BE2C (cell line): ENCODE measurements around the gene TARDBP.
"Not testable (repeated sequence)": the region's sequence is repeated elsewhere in the genome, so short reads cannot be mapped to it uniquely, and the experiment has no call there.

Experiments
- DNase-seq: peaks from one replicate; pipeline ENCODE4 v3.0.0-alpha.2; 2020
- H3K27me3 ChIP-seq: fragments of 250-450 bp; sonication (Bioruptor Pico); 2 replicates; pipeline ENCODE4 v1.5.1; 2020; ENCODE audit warnings: mild to moderate bottlenecking
- H3K36me3 ChIP-seq: fragments of 250-450 bp; sonication (Bioruptor Pico); 2 replicates; pipeline ENCODE4 v1.5.1; 2020; ENCODE audit warnings: mild to moderate bottlenecking
- H3K4me1 ChIP-seq: fragments of 250-450 bp; sonication (Bioruptor Pico); 2 replicates; pipeline ENCODE4 v1.5.1; 2020
- H3K4me3 ChIP-seq: 2 replicates; pipeline ENCODE4 v1.5.1; 2011; ENCODE audit warnings: low read depth, low read length
- H3K9me3 ChIP-seq: fragments of 250-450 bp; sonication (Bioruptor Pico); 2 replicates; pipeline ENCODE4 v1.5.1; 2020
- CTCF ChIP-seq: IDR thresholded peaks from 2 replicates; pipeline ENCODE4 v1.5.1; 2012; ENCODE audit warnings: mild to moderate bottlenecking, low read depth, low read length

The TARDBP gene

DNA sequence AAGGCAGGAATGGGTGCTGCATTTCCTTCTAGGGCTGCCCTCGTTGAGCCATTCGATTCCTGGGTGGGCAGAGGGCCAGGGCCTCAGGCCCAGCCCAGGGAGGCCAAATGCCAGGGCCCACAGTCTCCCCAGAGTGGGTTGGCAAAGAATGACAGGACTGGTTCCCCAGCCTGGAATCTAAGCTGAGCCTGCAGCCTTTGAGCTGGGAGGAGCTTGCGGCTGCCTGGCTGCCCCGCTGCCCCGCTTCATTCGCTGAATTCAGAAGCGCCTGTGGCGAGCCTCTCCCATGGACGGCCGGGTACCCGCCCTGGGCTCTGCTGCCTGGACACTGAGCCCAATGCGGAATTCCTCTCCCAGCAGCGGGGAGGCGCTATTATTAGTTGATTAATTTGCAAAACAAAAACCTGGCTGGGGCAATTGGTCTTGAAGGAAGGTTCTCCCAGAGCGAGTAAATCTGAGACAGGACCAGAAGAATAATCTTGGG is 32.3 kb upstream of the TARDBP start:
- Histone ChIP-seq H3K4me3 (no peak overlapping the region), H3K27me3 (no peaks in the 10 kb centered on the region), H3K36me3 (no peaks in the 10 kb centered on the region), H3K4me1 (peaks cover 3% of the 10 kb centered on the region; the same call in 1 of the 2 replicates), H3K9me3 (no peaks in the 10 kb centered on the region)
- DNase-seq, result no peak
- TF ChIP-seq CTCF, result no peak

DNA sequence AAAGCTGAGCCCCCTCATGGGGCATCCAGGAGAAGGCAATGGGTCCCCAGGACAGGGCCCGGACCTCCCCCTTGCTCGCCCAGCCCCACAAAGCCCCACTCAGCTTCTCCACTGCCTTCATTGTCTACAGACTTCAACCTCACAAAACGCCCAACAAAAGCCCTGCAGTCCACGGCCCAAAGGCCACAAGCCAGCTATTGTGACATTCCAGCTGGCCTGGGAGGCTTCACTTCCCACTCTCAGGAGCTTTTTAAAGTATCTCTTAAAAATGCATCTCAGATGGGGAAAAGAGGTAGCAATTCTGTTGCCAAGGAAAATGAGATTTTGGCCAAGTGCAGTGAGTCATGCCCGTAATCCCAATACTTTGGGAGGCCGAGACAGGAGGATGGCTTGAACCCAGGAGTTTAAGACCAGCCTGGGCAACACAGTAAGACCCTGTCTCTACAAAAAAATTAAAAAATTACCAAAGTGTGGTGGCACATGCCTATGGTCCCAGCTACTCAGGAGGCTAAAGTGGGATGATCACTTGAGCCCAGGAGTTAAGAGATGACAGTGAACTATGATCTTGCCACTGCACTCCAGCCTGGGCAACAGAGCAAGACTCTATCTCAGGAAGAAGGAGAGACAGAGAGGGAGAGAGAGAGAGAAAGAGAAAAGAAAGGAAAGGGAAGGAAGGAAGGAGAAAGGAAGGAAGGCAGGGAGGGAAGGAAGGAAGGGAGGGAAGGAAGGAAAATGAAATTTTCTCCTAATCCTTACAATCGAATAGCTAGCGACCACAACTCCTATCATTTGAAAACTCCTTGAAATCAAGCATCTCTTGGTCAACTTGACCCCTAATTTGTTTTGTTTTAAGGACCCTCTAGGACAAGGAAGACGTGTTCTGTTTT is 31.4 kb upstream of the TARDBP start:
- Histone ChIP-seq H3K4me1 (peaks cover under 1% of the 10 kb centered on the region; the same call in 1 of the 2 replicates), H3K27me3 (no peaks in the 10 kb centered on the region), H3K4me3 (no peak overlapping the region), H3K9me3 (no peaks in the 10 kb centered on the region), H3K36me3 (no peaks in the 10 kb centered on the region)
- TF ChIP-seq CTCF, result no peak
- DNase-seq, result no peak

DNA sequence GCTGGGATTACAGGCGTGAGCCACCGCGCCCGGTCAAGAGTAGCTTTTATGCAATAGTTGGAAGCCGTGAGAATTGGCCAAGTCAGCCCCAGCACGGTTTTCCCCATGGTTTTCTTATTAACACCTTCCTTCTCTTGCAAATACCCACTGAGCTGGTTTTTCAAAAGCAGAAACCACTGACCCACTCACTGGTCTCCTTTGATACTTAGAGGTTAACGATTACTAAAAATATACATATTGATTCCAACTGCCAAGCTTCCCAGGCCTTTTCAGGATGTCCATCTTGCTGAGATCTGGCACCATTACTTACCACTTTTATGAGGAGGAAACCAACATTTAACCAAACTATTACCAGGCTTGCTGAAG is 25.9 kb upstream of the TARDBP start:
- Histone ChIP-seq H3K27me3 (no peaks in the 10 kb centered on the region), H3K4me3 (no peak overlapping the region), H3K4me1 (no peaks in the 10 kb centered on the region), H3K36me3 (no peaks in the 10 kb centered on the region), H3K9me3 (no peaks in the 10 kb centered on the region)
- no peak for DNase-seq
- TF ChIP-seq CTCF, result no peak

DNA sequence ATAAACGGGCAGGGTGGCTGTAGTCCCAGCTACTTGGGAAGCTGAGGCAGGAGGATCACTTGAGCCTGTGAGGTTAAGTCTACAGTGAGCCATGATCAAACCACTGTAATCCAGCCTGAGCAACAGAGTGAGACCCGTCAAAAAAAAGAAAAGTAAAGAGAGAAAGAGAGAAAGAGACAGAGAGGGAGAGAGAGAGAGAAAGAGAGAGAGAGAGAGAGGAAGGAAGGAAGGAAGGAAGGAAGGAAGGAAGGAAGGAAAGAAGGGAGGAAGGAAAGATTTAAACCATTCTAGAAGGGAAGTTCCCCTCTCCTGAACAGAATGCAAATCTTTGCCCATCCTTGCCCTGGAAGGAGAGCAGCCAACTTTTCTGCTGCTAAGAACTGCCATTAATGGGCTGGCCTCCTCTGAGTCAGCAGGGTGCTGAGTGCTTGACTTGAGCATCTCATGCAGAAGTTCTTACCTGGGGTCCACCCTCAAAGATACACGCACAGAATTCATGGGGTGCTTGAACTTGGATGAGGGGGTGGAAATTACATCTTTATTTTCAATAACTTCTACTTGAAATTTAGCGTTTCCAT is 24.5 kb upstream of the TARDBP start:
- Histone ChIP-seq H3K4me3 (no peak overlapping the region), H3K9me3 (no peaks in the 10 kb centered on the region), H3K4me1 (no peaks in the 10 kb centered on the region), H3K36me3 (no peaks in the 10 kb centered on the region), H3K27me3 (no peaks in the 10 kb centered on the region)
- no peak for TF ChIP-seq CTCF
- DNase-seq, result no peak

- Histone ChIP-seq H3K27me3 (no peaks in the 10 kb centered on the region), H3K4me3 (no peak overlapping the region), H3K4me1 (no peaks in the 10 kb centered on the region), H3K36me3 (no peaks in the 10 kb centered on the region), H3K9me3 (no peaks in the 10 kb centered on the region)
- TF ChIP-seq CTCF, result no peak
- no peak for DNase-seq
Measured at GRCh38 chr1:10989095-10989494, 23.4 kb upstream of the TARDBP start.

DNA sequence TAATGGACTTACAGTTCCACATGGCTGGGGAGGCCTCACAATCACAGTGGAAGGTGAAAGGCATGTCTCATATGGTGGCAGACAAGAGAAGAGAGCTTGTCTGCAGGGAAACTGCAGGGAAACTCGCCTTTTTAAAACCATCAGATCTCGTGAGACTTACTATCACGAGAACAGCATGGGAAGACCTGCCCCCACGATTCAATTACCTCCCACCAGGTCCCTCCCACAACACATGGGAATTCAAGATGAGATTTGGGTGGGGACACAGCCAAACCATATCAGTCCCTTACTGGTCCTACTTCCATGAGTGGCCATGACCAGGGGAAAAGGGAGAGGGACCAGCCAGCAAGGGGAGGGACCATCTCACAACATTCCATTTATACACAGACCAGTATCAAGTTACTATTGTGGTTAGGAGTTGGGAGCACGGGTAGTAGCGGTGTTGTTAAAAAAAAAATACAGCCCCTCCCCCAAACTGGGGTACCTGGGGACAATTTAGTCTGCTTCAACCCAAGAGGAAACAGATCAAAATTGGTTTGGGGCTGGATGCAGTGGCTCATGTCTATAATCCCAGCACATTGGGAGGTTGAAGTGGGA is 22.4 kb upstream of the TARDBP start:
- not testable (repeated sequence) for DNase-seq, H3K36me3 ChIP-seq, H3K27me3 ChIP-seq, H3K9me3 ChIP-seq, H3K4me1 ChIP-seq, H3K4me3 ChIP-seq
